ENCODE measurements around the gene SMARCA2.

DNA sequence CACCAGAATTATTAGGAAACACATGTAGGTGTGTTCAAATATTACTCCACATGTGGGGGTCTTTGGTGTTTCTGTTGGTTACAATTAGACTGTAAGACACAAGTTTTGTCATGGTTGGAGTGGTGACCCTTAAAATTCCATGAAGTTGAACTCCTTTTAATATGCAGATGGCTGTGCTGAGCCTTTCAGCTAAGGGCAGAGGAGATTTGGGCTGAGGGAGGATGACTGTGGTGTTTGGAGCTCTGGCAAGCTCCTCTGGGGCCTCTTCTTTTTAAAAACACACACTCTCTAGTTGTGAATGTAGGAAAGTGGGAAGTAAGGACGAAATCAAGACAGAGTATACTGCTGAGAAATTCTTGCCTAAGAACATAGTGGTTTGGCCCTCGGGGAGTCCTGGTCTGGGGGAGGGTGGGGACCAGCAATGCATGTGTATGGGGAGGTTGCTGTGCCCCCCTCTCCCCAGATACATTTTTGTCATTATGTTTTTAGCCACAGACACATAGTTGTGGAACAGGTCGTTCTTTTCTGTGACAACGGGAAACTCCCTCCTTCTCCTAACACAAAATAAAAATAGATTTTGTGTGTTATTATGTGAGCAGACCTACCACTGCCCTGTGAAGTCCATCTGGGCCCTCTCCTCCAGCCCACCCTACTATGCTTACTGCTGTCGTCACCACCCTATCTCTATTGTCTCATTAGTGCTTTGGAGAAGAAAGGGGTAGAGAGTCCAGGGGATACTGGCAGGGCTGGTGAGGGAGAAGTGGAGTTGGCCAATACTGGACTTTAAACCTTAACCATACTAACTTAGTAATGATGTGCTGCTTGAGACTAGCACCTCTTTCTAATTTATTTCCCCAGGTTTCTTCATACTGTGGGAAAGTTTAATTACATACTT, 10.0 kb downstream of the SMARCA2 start:
- TF ChIP-seq POLR2AphosphoS5 (IDR thresholded peaks at IDR 0.05; ENCODE audit: low read depth, low read length) (no peak; the same call in 1 of the 2 replicates), TAF1 (IDR thresholded peaks at IDR 0.05; ENCODE audit: low read depth, low read length) (no peak), POLR2A (IDR thresholded peaks at IDR 0.05; ENCODE audit: low read depth, low read length) (no peak), SPI1 (IDR thresholded peaks at IDR 0.05; ENCODE audit: low read depth, low read length) (no peak), POU2F2 (IDR thresholded peaks at IDR 0.05; ENCODE audit: low read depth, low read length) (no peak)

Measured in GM12891 (cell line).